GM18909 (cell line): ENCODE results near the gene CHST11.
"Not testable (repeated sequence)": the region's sequence is repeated elsewhere in the genome, so short reads cannot be mapped to it uniquely, and the experiment has no call there.

Source experiments
- ATAC-seq: cut with Tn5 transposase; IDR thresholded peaks from one replicate; pipeline ENCODE4 v1.9.1; 2021; ENCODE audit warnings: mild to moderate bottlenecking; ENCODE audit not compliant: unreplicated experiment, poor library complexity

Gene CHST11

GRCh38 chr12:104519190-104520019 lies 62.7 kb downstream of the CHST11 start:
- ATAC-seq: no peak

GRCh38 chr12:104520242-104520900 lies 63.6 kb downstream of the CHST11 start:
- peak; percentile 74 for ATAC-seq

GRCh38 chr12:104521731-104522130 lies 65.0 kb downstream of the CHST11 start:
- no peak for ATAC-seq

DNA sequence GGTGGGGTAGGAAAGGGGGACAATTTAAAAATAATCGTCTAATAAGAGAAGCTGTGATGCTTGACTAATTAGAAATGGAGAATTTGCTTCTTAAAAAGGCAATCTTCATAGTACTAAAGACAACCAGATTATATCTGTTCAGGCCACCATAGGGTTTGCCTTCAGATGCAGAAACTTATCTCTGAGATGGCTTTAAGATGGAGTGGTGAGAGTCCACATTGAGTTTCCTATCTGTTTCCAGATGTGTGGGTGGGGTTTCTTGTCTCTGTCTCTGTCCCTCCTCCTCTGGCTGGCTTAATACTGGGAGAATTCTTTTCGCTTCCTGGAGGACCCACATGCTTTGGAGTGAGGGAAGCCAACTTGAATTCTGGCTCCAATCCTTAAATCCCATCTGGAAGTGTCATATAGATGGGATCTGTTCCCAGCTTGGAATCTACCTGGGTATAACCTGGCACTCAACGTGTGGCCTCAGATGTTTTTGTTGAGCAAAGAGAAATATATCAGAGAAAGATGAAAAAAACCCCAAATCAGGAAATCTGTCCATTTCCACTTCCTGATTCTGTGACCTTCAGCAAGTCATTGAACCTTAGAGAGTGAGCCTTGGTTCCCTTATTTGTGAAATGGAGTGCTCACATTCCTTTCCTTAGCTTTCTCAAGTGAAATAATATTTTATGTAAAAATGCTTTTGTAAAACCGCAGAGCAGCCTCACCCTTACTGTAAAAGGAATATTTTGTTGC lies 66.4 kb downstream of the CHST11 start:
- ATAC-seq: no peak

GRCh38 chr12:104524034-104524832 lies 67.5 kb downstream of the CHST11 start:
- ATAC-seq: no peak

- ATAC-seq: no peak
Observed at GRCh38 chr12:104526320-104526719, 69.6 kb downstream of the CHST11 start.

GRCh38 chr12:104526751-104527150 lies 70.0 kb downstream of the CHST11 start:
- no peak for ATAC-seq

- ATAC-seq: not testable (repeated sequence)
Observed at GRCh38 chr12:104527653-104528052, 70.9 kb downstream of the CHST11 start.

DNA sequence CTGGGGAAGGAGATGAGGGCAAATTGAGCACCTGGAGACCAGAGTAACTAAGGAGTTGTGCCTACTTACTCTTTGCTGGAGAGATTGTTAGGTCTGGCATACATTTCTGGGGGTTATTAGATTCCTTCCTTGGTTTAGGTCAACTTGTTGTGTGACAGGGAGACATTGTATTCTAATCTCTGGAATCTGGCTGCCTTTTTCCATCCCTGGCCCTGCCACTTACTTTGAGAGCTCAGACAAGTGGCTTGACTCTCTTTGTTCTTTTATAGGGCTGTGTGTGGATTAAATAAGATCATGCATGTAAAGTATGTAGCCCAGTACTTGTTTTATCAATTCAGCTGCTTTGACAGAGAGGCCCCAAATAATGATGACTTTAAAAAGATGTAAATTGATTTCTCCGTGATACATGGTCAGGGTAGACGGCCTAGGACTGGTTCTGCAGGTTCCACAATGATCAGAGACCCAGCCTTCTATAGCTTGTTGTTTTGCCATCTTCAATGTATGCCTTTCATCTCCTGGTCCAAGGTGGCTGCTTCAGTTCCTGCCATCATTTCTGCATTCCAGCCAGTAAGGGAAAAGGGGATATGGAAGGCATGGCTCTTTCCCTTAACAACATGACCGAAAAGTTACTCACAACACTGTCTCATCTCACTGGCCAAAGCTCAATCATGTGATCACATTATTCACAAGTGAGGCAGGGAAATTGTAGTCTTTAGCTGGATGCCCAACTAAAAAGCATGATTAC lies 72.6 kb downstream of the CHST11 start:
- no peak for ATAC-seq

- ATAC-seq: no peak
Observed at GRCh38 chr12:104532636-104533035, 75.9 kb downstream of the CHST11 start.

GRCh38 chr12:104533134-104533533 lies 76.4 kb downstream of the CHST11 start:
- ATAC-seq: no peak

DNA sequence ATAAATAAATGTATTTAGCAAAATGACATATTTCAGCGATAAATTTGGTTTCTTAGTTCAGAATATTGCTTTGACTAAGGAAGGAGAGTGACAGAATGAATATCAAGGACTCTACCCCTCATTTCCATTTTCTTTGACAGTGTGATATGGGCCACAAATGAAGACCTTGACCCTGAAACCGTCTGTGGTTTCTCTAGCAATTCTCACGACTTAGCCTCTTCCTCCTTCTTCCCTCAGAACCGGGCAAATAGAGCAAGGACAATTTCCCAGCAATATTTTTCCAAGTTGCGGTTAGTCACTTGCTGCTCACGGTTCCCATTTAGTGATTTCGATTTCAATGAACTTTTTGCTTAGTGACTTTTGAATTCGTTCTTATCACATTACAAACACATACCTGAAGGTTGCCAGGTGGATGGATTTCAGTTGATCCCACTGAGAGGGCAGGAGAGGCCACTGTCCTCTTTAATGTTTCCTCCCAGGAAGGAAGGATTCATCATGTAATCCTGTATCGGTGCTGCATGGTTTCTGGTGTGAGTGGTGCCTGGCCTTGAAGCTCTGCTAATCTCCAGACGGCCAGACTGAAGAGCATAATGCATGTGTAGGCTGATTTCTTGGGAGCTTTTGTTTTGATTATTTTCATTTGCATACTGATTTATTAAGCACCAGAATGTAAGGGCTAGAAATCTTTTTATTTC lies 77.6 kb downstream of the CHST11 start:
- ATAC-seq: no peak

DNA sequence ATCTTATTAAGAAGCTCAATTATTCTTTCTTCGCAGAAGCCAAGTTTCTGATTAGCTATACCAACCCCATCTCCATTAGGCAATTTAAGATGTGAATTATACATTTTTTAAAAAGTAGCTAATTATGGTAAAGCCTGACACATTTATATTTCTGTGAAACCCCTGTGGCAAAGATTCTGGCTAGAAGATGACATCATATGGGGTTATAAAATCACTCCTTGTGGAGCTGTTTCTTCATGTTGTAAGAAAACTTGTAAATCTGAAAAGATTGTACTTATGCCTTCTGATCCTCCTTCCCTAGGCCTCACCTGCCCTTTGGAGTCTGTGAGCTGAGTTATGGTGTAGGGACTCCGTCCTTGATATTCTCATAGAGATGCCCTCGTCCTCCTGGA lies 78.1 kb downstream of the CHST11 start:
- no peak for ATAC-seq

DNA sequence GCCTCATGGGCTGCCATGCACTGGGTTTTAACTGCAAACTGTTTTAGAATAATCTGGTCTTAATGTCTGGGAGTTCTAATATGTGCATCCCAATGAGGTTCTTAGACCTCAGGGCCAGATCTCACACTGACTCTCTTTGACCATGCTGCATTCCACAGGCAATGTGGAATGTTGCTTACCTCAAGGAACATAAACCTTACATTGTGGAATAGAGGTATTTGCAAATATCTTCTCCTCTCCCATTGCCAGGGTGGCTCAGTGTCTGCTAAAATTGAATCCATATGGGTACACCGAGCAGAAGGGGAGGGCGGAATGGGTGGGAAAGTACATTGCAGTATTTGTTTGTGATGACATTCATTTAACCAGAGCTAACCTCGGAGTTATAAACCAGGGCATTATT lies 78.6 kb downstream of the CHST11 start:
- no peak for ATAC-seq

DNA sequence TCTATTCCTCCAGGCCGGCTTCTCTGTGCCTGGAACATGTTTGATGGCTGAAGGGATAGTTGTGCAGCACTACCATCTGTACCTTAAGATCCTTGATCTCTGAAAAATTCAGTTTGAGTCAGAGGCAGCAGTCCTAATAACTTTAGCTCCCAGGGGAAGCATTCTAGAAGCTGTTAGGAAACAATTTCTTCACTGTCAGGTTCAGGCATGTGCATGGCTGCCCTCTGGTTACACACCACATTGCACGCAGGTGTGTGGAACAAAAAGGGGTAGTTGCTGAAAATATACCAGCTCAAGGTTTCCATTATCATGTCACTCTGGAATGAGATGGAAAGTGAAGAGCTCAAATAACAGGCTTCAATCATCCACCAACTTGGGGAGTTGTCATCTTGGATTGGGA lies 80.1 kb downstream of the CHST11 start:
- ATAC-seq: no peak

- ATAC-seq: no peak
Observed at GRCh38 chr12:104538056-104538455, 81.3 kb downstream of the CHST11 start.

GRCh38 chr12:104538891-104539462 lies 82.2 kb downstream of the CHST11 start:
- ATAC-seq: no peak

- no peak for ATAC-seq
Observed at GRCh38 chr12:104544836-104545235, 88.1 kb downstream of the CHST11 start.

GRCh38 chr12:104546575-104546974 lies 89.8 kb downstream of the CHST11 start:
- ATAC-seq: no peak
